Measurements from ENCODE around the gene AMIGO2. TPM values are rescaled to one million over a fixed set of nuclear protein-coding genes. Genes with fewer than 3 reads are reported as not detected.
A peak's percentile ranks its signal among the peaks of the same experiment; 100 is the strongest.

Gene AMIGO2
- total RNA-seq, 1 donor = 8.0 TPM

DNA sequence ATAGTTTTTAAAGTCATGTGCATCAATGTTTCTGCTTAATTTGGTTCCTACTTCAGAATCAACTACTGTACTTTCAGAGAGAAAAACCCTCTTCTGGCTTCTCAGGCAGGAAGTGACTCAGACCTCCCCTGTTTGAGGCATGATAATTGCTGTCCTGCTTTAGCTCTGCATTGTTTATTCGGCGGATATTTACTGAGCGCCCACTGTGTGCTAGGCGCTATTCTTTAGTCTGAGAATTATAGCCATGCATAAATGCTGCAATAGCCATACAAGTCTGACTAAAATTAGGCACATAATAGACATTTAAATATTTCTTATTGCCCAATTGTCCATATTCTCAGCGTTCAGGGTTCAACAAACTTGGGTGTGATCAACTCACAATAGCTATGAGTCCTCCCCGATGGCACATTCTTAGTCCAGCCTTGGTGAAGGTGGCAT, 6.1 kb upstream of the AMIGO2 start:
- Histone ChIP-seq H3K4me3 (ENCODE audit: insufficient read depth, low read length) (no peak overlapping the region), H3K36me3 (ENCODE audit: insufficient read depth, low read length) (no peaks in the 10 kb centered on the region), H4K20me1 (ENCODE audit: insufficient read depth, low read length) (no peaks in the 10 kb centered on the region), H3K79me2 (ENCODE audit: insufficient read depth, low read length) (peaks cover 4% of the 10 kb centered on the region), H3K9me3 (ENCODE audit: low read depth, low read length) (no peaks in the 10 kb centered on the region), H3K4me2 (ENCODE audit: insufficient read depth, low read length) (peak overlapping the region; percentile 63), H2AFZ (ENCODE audit: low read length) (no peak overlapping the region), H3K27me3 (ENCODE audit: insufficient read depth, low read length) (no peaks in the 10 kb centered on the region), H3K27ac (ENCODE audit: low read depth, low read length) (peak overlapping the region; percentile 92), H3K4me1 (ENCODE audit: insufficient read depth, low read length) (peaks cover 81% of the 10 kb centered on the region)
- TF ChIP-seq CTCF (IDR thresholded peaks at IDR 0.05; ENCODE audit: extremely low read depth, low read depth, low read length) = no peak
- DNase-seq (ENCODE audit: insufficient read length, low spot score, missing footprints) = peak; percentile 34

GRCh38 chr12:47084172-47084571, 4.4 kb upstream of the AMIGO2 start:
- Histone ChIP-seq H3K9me3 (ENCODE audit: low read depth, low read length) (no peaks in the 10 kb centered on the region), H3K27me3 (ENCODE audit: insufficient read depth, low read length) (no peaks in the 10 kb centered on the region), H3K79me2 (ENCODE audit: insufficient read depth, low read length) (peaks cover 6% of the 10 kb centered on the region), H3K4me2 (ENCODE audit: insufficient read depth, low read length) (peak overlapping the region; percentile 63), H4K20me1 (ENCODE audit: insufficient read depth, low read length) (no peaks in the 10 kb centered on the region), H3K27ac (ENCODE audit: low read depth, low read length) (peak overlapping the region; percentile 92), H3K4me3 (ENCODE audit: insufficient read depth, low read length) (no peak overlapping the region), H2AFZ (ENCODE audit: low read length) (no peak overlapping the region), H3K4me1 (ENCODE audit: insufficient read depth, low read length) (peaks cover 82% of the 10 kb centered on the region), H3K36me3 (ENCODE audit: insufficient read depth, low read length) (no peaks in the 10 kb centered on the region)
- no peak for DNase-seq (ENCODE audit: insufficient read length, low spot score, missing footprints)
- TF ChIP-seq CTCF (IDR thresholded peaks at IDR 0.05; ENCODE audit: extremely low read depth, low read depth, low read length) = no peak

GRCh38 chr12:47082796-47083621, 3.2 kb upstream of the AMIGO2 start:
- peaks cover 17% of the 10 kb centered on the region for H3K79me2 ChIP-seq (ENCODE audit: insufficient read depth, low read length)
- no peaks in the 10 kb centered on the region for H4K20me1 ChIP-seq (ENCODE audit: insufficient read depth, low read length)
- H3K4me2 ChIP-seq (ENCODE audit: insufficient read depth, low read length) = peak overlapping the region; percentile 92

More at GRCh38 chr12:47082796-47083621, 3.2 kb upstream of the AMIGO2 start:
- Histone ChIP-seq H3K9me3 (ENCODE audit: low read depth, low read length) (no peaks in the 10 kb centered on the region), H3K27ac (ENCODE audit: low read depth, low read length) (peak overlapping the region; percentile 92), H3K4me1 (ENCODE audit: insufficient read depth, low read length) (peaks cover 79% of the 10 kb centered on the region), H2AFZ (ENCODE audit: low read length) (no peak overlapping the region), H3K4me3 (ENCODE audit: insufficient read depth, low read length) (peak overlapping the region; percentile 7), H3K36me3 (ENCODE audit: insufficient read depth, low read length) (peaks cover 2% of the 10 kb centered on the region), H3K27me3 (ENCODE audit: insufficient read depth, low read length) (no peaks in the 10 kb centered on the region)
- peak; percentile 96 for DNase-seq (ENCODE audit: insufficient read length, low spot score, missing footprints)
- TF ChIP-seq CTCF (IDR thresholded peaks at IDR 0.05; ENCODE audit: extremely low read depth, low read depth, low read length) = no peak

All from osteoblast (primary cell).